Activated CD4-positive, alpha-beta T cell treated with anti-CD3 and anti-CD28 coated beads for 1 hour (primary cell): ENCODE results near the gene RBBP8NL.
A peak's percentile ranks its signal among the peaks of the same experiment; 100 is the strongest.
"Not testable (repeated sequence)": the region's sequence is repeated elsewhere in the genome, so short reads cannot be mapped to it uniquely, and the experiment has no call there.

Experiments used
- DNase-seq: peaks from one replicate; pipeline ENCODE4 v3.0.0-alpha.2; 2020

RBBP8NL gene

GRCh38 chr20:62390317-62391164, 36.8 kb downstream of the RBBP8NL start:
- DNase-seq = no peak

- no peak for DNase-seq
Observed at GRCh38 chr20:62389601-62390087, 37.7 kb downstream of the RBBP8NL start.

- no peak for DNase-seq
Observed at GRCh38 chr20:62388839-62389600, 38.3 kb downstream of the RBBP8NL start.

- DNase-seq = no peak
Observed at GRCh38 chr20:62387933-62388635, 39.3 kb downstream of the RBBP8NL start.

GRCh38 chr20:62387219-62387913, 40.0 kb downstream of the RBBP8NL start:
- DNase-seq = no peak

- DNase-seq = peak; percentile 90
Observed at GRCh38 chr20:62386383-62387218, 40.7 kb downstream of the RBBP8NL start, which contains the start of gene RPS21. Gene RPS21 (plus strand): TSS chr20:62387103. CDS start chr20:62387339, 236 bp downstream.

- peak; percentile 67 for DNase-seq
Observed at GRCh38 chr20:62382306-62383198, 44.8 kb downstream of the RBBP8NL start.

GRCh38 chr20:62381842-62382241, 45.5 kb downstream of the RBBP8NL start:
- DNase-seq = no peak

- DNase-seq = no peak
Observed at GRCh38 chr20:62381202-62381797, 46.0 kb downstream of the RBBP8NL start.

GRCh38 chr20:62378215-62378614, 49.1 kb downstream of the RBBP8NL start:
- DNase-seq = no peak

- DNase-seq = no peak
Observed at GRCh38 chr20:62377615-62378178, 49.6 kb downstream of the RBBP8NL start.

GRCh38 chr20:62377064-62377461, 50.3 kb downstream of the RBBP8NL start:
- no peak for DNase-seq

GRCh38 chr20:62376112-62377063, 51.0 kb downstream of the RBBP8NL start:
- no peak for DNase-seq

GRCh38 chr20:62374331-62375152, 52.8 kb downstream of the RBBP8NL start:
- no peak for DNase-seq

- not testable (repeated sequence) for DNase-seq
Observed at GRCh38 chr20:62373631-62374179, 53.6 kb downstream of the RBBP8NL start.

- no peak for DNase-seq
Observed at GRCh38 chr20:62372042-62372993, 55.0 kb downstream of the RBBP8NL start.
